ENCODE measurements around the gene NCKAP5L. TPM values are rescaled to one million over a fixed set of nuclear protein-coding genes. Genes with fewer than 3 reads are reported as not detected.

The NCKAP5L gene
- polyA plus RNA-seq, 3 donors = 3.7 to 14.9 (median 6.8) TPM

- H3K36me3 ChIP-seq (replicated peaks in 1 of 2; ENCODE audit: control insufficient read depth in 1 of 2, insufficient read depth in 2 of 2, low read length in 2 of 2) = no peaks in the 10 kb centered on the region
- H3K9me3 ChIP-seq (replicated peaks in 1 of 2; ENCODE audit: control insufficient read depth in 1 of 2, insufficient read depth in 1 of 2, low read length in 2 of 2) = no peaks in the 10 kb centered on the region
- Mint-ChIP-seq H3K4me3 (no peak overlapping the region), H3K27ac (no peak overlapping the region), H3K27me3 (ENCODE audit: low read depth in 3 of 3) (peaks cover 10 to 30% (median 22%) of the 10 kb centered on the region in 3 donors), H3K36me3 (no peaks in the 10 kb centered on the region), H3K4me1 (no peaks in the 10 kb centered on the region), H3K9me3 (peaks cover 0 to 4% (median 0%) of the 10 kb centered on the region in 7 donors)
- H3K27me3 ChIP-seq (ENCODE audit: control insufficient read depth in 2 of 2, insufficient read depth in 2 of 2, low read length in 2 of 2) = no peaks in the 10 kb centered on the region
- 91% methylated on average over 8 of the region's 13 CpGs for WGBS (ENCODE audit: insufficient coverage)
- H3K27ac ChIP-seq (ENCODE audit: low read depth in 1 of 2, low read length in 2 of 2) = no peak overlapping the region
- intact Hi-C loops (cut with micrococcal nuclease) = no loop called here
- no peaks in the 10 kb centered on the region for H4K20me1 ChIP-seq (ENCODE audit: insufficient read depth, low read length)
- no peak overlapping the region for H3K9ac ChIP-seq (ENCODE audit: insufficient read depth, low read length, poor library complexity, severe bottlenecking)
- H2AFZ ChIP-seq (ENCODE audit: insufficient read depth, low read depth, low read length, poor library complexity, severe bottlenecking) = no peak overlapping the region
- no peak for DNase-seq
- H3K4me3 ChIP-seq (replicated peaks in 1 of 3; ENCODE audit: low read depth in 2 of 3, low read length in 3 of 3) = no peak overlapping the region
- no peaks in the 10 kb centered on the region for H3K4me1 ChIP-seq (ENCODE audit: control insufficient read depth in 1 of 2, insufficient read depth in 2 of 2, low read length in 2 of 2)
- TF ChIP-seq CTCF (IDR thresholded peaks at IDR 0.05) = no peak
- no peaks in the 10 kb centered on the region for H3K79me2 ChIP-seq (ENCODE audit: insufficient read depth, low read length)
- no peak overlapping the region for H3K4me2 ChIP-seq (replicated peaks; ENCODE audit: extremely low read depth, low read length, poor library complexity, severe bottlenecking)
Observed at GRCh38 chr12:49865109-49865781, 37.0 kb upstream of the NCKAP5L start.

DNA sequence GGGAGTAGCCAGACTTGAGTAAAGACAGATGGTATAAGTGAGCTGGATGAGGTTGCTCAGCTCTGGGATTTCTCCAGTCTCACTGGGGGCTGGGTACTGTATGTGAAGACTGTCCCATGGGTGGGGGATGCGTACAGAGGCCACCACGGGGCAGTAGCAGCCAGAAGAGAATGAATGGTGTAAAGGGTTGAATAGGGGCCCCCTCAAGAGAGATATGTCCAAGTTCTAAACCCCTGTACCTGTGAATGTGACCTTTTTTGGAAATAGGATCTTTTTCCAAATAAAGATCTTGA lies 36.5 kb upstream of the NCKAP5L start:
- H3K9me3 Mint-ChIP-seq = peaks cover 0 to 5% (median 0%) of the 10 kb centered on the region in 7 donors
- no peak overlapping the region for H3K4me2 ChIP-seq (replicated peaks; ENCODE audit: extremely low read depth, low read length, poor library complexity, severe bottlenecking)

More for the DNA sequence above, 36.5 kb upstream of the NCKAP5L start:
- Histone ChIP-seq H3K4me1 (ENCODE audit: control insufficient read depth in 1 of 2, insufficient read depth in 2 of 2, low read length in 2 of 2) (no peaks in the 10 kb centered on the region), H3K27me3 (ENCODE audit: control insufficient read depth in 2 of 2, insufficient read depth in 2 of 2, low read length in 2 of 2) (no peaks in the 10 kb centered on the region), H2AFZ (ENCODE audit: insufficient read depth, low read depth, low read length, poor library complexity, severe bottlenecking) (no peak overlapping the region), H3K9ac (ENCODE audit: insufficient read depth, low read length, poor library complexity, severe bottlenecking) (no peak overlapping the region), H3K27ac (ENCODE audit: low read depth in 1 of 2, low read length in 2 of 2) (no peak overlapping the region), H4K20me1 (ENCODE audit: insufficient read depth, low read length) (no peaks in the 10 kb centered on the region), H3K79me2 (ENCODE audit: insufficient read depth, low read length) (no peaks in the 10 kb centered on the region), H3K36me3 (replicated peaks in 1 of 2; ENCODE audit: control insufficient read depth in 1 of 2, insufficient read depth in 2 of 2, low read length in 2 of 2) (no peaks in the 10 kb centered on the region), H3K9me3 (replicated peaks in 1 of 2; ENCODE audit: control insufficient read depth in 1 of 2, insufficient read depth in 1 of 2, low read length in 2 of 2) (no peaks in the 10 kb centered on the region), H3K4me3 (replicated peaks in 1 of 3; ENCODE audit: low read depth in 2 of 3, low read length in 3 of 3) (no peak overlapping the region)
- DNase-seq = no peak
- Mint-ChIP-seq H3K36me3 (no peaks in the 10 kb centered on the region), H3K4me1 (no peaks in the 10 kb centered on the region), H3K4me3 (no peak overlapping the region), H3K27me3 (ENCODE audit: low read depth in 3 of 3) (peaks cover 11 to 32% (median 21%) of the 10 kb centered on the region in 3 donors), H3K27ac (no peak overlapping the region)
- no CpG with 5 or more reads among the region's 2 CpGs for WGBS (ENCODE audit: insufficient coverage)
- TF ChIP-seq CTCF (IDR thresholded peaks at IDR 0.05) = no peak
- intact Hi-C loops (cut with micrococcal nuclease) = no loop called here

Data from CD14-positive monocyte (primary cell).